Stimulated activated CD8-positive, alpha-beta memory T cell treated with anti-CD3 and anti-CD28 coated beads, Interleukin-15, amount 100 ng/mL, for 4 hours (primary cell): Measurements from ENCODE around the gene ADCY7.

Experiments
- DNase-seq, 2 donors: peaks; one replicate each; pipeline ENCODE4 v3.0.0-alpha.2; 2020; ENCODE audit warnings: low read depth in 2 of 2

Gene ADCY7

DNA sequence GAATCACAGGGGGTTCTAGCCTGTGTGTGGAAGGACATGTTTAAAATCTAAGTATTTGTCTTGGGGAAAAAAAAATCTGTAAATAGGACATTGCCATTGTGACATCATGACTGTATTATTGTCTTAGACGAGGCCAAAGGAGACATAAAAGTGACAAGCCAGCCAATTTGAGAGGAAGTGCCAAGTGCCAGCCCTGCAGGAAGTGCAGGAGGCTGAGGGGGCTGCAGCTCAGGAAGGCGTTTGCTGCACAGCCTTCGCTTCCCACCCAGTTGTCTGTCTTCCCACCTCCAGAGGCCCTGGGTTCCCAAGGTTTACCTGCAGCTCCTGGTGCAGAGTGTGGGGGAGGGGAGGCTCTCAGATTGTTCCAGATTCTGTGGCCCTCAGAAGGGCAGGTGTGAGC lies 1.3 kb downstream of the ADCY7 start:
- DNase-seq = no peak

DNA sequence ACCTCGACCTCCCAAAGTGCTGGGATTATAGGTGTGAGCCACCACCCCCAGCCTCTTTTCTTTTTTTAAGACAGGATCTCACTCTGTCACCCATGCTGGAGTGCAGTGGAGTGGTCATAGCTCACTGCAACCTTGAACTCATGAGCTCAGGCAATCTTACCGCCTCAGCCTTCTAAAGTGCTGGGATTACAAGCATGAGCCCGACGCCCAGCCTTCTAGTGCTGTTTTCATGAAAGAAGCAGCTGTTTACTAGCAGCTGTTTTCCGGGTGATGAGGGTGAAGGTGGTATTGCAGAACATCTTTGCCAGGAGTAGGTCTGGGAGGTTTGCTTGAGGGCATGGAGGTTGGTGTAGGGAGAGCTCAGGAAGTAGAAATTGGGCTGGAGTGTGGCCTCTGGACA lies 2.0 kb downstream of the ADCY7 start:
- DNase-seq = no peak

DNA sequence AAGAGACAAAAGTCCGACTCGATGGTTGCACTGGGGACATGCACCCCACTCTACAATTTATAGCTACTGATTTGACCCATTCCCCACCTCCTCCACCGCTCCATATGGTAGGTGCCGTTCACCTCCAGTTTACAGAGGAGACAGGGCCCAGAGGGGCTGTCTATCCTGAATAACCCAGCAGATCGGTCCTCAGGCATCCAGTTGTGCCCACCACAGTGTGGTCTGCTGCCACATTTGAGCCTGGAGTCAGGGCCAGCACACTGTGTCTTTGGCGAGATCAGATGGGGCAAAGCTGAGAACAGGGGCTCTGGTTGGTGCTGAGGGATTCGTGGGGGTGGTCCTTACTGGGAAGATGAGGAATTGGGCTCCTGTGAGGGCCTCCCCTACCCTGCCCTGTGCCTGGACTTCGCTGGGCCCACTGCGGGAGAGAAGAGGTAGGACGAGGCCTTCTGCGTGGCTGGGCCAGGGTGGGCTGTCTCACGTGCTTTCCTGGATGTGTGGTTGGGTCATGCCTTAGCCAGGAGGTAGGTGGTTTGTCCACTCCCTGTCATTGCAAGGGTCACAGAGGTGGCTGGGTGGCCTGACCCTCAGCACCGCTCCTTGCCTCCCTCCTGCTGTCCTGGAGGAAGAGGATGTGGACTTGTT lies 2.8 kb downstream of the ADCY7 start:
- no peak for DNase-seq

DNA sequence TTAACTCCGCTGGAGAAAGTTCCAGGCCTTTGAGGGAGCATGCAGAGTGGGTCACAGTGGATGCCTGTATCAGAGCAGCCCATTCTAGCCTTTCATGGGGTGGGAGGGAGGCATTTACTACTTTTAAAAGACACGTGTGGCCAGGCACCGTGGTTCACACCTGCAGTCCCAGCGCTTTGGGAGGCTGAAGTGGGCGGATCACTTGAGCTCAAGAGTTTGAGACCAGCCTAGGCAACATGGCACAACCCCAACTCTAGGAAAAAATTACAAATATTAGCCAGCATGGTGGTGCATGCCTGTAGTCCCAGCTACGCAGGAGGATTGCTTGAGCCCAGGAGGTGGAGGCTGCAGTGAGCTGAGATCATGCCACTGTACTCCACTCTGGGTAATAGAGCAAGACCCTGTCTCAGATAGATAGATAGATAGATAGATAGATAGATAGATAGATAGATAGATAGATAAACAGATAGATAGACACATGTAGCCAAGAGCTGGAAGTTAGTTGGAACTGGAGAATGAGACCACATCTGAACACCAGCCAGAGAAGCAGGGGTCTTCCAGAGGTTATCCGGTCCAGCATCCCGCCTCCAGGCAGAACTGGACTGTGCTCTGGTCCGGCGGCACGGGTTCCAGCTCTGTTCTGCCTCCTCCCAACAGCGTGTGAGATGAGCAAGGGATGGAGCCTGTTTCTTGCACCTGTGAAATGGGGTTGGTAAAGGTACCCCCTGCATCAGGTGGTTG lies 3.6 kb downstream of the ADCY7 start:
- no peak for DNase-seq

DNA sequence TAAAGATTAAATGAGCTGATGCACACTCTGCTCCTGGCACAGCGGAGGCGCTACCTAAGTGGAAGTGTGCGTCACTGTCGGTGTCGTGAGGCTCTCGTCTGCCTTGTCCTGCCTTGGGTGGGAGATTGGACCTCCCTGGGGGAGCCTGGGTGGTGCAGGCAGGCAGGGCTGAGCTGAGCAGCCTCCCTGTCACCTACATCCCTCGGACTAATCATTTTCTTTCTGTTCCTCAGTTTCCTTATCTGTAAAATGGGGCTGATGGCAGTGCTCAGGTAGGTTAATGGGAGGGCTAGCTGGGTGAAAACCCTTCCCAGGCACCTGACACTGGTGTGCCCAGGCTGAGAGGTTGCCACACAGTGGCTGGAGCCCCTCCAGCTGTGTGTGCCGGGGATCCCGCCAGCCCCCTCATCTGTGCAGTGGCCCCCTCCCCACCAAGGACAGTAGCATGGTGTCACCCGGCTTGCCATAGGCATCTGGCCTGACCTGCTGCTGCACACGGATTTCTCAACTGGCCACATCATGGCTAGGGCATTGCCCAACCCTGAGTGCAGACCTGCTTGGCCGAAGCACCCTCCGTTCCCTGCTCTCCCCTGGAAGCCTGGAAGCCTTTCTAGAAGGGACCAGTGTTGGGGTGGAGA lies 4.3 kb downstream of the ADCY7 start:
- no peak for DNase-seq

DNA sequence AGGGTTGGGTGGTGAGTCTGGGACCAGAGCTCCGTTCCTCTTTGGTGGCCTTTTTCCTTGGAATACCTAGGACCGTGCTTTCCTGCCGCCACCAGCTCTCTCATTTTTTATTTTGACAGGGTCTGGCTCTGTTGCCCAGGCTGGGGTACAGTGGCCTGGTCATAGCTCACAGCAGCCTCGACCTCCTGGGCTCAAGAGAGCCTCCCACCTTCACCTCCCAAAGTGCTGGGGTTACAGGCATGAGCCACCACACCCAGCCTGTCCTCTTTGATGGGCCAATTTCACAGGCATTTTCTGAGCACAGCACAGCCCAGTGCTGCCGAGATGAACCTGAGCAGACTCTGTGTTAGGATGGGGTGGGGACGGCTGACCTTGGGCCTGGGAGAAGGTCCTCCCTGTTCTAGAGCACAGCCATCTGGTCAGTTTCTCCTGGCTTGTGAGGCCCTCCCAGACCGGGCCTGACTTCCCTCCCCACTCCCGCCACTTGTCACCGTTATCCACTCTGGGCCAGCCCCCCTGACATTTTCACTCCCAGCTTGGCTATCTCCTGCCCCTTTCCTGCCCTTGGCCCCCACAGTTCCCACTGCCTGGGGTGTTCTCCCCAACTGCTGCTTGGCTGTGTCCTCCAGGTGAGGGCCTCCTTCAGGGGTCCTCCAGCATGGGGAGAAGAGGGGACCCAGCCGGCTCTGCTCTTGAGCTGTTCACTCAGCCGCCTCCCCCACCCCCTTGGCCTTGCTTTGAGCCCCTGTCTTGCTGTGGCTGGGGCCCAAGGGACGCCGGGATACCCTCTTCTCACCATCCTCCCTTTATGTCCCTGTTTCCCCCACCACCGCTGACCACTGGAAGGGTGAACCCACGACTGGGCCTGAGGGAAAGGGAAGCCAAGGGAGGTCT lies 5.0 kb downstream of the ADCY7 start:
- no peak for DNase-seq

DNA sequence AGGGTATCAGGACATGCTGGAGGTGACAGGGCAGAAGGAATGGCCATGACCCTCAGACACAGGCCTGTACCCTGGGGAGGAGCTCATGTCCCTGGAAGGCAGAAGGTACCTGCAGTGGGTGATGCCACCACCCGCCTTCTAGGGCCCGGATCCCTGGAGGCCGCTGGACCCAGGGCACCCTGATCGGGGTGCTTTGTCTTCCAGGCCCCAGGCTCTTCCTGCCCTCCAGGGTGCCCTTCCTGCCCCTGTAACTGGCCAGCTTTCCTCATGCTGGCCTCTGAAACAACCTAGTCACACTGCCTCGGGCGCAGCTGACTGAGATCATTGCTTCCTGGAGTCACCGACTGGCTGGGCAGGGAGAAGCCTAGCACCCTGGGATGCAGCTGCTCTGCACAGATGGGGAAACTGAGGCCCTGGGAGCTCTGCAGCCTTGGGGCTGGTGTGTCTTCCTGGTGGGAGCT lies 5.8 kb downstream of the ADCY7 start:
- DNase-seq = no peak

DNA sequence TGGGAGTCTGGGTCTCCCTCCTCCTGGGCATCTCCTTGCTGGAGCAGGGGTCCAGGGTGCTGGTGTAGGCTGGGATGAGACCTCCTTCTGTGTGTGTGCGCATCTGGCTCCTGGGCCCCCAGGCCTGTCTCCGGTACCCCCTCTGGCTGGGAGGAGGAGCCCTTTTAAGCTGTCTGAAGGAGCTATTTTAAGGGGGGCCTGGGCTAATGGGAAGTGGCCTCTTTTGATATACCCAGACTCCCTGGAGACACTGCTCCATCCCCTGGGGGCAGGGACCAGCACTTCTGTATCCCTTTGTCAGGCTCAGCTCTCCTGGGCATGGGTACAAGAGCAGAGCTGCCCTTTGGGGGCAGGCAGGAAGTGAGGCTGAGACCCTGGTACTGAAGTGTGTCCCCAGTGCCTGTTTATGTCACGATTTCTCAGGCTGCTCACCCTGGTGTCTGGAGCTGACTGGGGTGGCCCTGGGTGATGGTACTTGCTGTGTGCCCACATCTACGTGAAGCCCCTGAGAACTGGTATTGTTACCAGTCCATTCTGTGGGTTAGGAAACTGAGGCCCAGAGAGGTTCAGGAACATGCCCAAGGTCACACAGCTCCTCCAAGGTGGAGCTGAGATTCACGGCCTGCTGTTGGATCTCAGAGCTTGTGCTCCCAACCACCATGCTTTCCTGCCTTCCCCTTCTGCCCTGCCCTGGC lies 6.5 kb downstream of the ADCY7 start:
- DNase-seq = no peak

DNA sequence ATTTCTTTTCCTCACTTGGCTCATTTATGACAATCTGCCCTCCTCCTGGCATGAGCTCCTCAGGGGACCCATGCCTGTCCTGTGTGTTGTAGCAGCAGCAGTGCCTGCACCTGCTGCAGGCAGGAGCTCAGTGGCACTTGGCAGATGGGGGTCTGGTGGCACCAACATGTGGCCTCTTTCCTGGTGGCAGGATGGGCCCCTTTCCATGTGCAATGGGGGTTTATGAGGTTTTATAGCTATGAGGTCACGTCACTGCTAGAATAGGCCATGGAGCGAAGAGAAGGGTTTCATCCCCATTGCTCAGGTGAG lies 7.0 kb downstream of the ADCY7 start:
- DNase-seq = no peak

DNA sequence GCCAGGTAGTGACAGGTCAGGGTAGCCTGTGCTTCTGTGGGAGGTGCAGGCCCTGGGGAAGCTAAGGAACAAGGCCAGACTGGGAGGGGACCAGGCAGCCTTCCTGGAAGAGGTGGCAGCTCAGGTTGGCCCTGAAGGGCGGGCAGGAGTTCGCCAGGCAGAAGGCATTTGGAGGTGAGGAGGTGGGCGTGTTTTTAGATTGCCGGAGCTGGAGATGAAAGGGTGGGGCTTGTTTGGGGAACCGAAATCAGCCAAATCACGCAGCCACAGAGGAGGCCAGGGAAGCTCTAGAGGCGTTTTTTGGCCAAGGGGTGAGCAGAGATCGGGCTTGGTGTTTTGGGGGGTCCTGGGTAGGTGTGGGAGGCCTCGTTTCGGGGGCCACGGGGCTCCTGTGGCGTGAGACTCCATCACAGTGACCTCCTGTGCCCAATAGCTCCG lies 7.6 kb downstream of the ADCY7 start:
- no peak for DNase-seq

DNA sequence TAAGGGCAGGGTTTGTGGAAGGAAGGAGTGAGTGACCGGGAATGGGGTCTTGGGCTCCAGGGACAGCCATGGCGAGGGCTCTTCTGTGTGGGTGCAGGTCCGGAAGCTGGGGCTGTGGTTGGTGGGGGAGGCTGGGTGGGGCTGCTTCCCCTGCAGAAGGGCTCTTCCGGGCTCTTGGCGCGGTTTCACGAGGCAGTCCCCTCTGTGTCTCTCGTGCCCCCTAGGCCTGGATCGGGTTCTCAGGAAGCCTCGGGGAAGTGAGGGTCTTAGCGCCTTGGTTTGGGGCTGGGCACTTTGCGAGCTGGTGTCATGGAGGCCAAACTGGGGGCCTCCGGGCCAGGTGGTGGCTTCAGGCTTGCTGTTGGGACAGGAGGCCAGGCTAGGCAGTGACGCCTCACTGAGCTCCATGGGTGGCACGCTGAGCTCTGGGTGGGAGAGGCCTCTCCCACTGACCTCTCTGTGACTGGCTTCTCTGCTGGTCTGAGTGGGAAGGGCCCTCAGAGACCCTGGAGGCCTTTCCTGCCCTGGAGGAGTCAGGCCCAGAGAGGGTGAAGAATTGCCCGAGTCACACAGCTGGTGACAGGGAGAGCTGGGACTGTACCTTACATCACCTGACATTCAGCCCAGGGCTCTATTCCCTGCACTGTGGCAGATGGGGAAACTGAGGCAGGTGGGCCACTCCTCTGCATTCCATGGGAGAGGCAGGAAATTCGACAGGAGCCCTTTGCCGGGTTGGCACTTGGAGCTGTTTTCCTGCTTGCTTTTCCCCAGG lies 8.2 kb downstream of the ADCY7 start:
- DNase-seq = no peak

DNA sequence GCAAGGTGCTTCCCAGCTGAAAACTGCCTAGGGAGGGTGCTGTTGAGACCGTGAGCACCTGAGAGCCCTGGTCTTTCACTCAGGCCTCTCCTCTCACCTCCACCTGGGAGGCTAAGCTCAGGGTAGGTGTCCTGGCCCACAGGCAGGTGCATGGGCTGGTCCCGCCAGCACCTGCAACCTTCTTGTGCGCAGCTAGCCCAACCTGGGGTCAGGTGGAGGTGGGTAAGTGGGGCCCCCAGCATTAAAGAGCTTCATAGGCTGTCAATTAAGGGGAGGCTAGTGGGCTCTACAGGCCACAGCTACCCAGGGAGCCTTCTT lies 8.7 kb downstream of the ADCY7 start:
- no peak for DNase-seq

DNA sequence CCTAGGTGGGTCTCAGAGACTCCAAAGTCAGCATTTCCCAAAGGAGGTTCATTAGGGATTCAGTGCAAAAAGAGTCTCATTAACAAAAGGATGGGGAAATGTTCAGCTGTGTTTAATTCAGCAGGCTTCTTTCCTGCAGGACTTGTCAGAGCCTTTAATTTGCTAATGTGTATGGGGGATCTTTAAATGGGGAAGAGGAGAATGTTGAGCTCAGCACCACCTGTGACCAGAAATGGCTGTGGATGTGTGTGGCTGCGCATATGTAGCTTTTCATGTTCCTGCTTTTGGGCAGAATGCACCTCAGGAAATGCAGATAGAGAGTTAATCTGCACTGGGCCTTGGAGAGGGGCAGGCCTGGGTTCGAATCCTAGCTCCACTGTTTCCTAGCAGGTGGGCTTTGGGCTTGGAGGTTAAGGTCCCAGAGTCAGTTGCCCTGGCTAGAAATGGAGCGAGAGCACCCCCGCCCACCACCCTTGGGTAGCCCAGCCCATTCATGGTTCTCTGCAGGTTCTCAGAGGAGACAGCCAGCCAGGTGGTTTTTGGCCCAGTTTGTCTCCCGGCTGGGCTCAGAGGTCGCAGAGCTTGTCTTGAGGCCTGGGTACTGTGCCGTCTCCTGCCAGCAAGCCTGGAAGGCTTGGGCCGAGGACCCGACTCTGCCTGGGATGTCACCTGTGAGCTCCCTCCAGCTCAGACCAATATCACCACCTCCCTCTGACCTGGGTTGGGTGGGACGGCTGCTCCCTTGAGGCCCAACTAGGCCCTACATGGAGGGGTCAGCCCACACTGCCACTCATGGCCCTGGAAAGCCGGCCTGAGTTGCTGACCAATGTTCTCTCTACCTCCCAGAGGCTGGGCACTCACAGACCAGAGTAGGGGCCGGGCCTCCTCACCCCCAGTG lies 9.3 kb downstream of the ADCY7 start:
- DNase-seq = no peak

DNA sequence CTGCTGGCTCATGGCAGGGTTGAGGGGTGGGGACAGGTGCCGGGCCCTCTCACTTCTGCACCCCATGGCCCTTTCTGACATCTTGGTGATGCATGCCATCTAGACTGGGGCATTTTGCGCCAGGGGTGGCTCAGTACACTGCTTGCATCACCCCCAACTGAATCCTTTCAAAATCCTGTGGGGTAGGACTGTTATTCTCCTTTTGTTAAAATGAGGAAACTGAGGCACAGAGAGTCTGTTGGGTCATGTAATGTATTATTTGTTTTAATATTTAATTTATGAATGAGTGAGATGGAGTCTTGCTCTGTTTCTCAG lies 9.9 kb downstream of the ADCY7 start:
- no peak for DNase-seq

DNA sequence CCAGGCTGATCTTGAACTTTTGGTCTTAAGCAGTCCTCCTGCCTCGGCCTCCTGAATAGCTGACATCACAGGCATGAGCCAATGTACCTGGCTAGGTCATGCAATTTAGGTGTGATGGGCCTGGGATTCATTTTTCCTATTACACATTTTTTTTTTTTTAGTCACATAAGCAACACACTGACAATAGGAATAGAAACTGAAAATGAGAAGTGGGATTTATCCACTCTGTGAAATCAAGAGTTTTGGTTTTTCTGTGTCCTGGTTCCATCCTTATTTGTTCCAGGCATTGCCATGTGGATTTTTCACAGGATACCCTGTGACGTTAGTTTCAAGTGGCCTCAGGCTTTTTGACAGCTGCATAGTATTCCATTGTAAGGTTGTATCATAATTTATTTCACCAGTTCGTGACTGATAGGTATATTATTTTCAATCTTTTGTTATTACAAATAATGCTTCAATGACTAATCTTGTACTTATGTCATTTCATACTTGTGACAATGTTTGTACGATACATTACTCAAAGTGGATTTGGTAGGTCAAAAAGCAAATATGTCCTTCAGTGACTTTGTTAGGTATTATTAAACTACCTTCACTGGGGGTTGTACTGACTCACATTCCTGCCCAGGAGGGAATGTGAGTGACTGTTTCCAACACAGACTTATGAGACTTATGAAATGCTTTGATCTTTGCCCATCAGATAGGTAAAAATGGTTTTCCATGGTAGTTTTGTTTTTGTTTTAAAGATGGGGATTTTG lies 10.6 kb downstream of the ADCY7 start:
- DNase-seq = no peak

DNA sequence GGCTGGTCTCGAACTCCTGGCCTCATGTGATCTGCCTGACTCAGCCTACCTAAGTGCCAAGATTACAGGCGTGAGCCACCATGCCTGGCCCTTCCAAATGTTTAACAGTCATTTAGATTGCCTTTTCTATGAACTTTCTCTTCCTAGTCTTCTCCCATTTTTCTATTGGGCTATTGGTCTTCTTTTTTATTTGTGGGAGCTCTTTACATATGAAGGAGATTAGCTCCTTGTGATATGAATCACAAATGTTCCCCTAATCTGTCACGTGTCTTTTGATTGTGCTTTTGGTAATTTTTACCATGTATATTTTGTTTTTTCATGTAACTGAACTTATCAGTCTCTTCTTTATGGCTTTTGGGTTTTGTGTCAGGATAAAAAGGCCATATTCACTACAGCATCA lies 11.9 kb downstream of the ADCY7 start:
- no peak for DNase-seq

DNA sequence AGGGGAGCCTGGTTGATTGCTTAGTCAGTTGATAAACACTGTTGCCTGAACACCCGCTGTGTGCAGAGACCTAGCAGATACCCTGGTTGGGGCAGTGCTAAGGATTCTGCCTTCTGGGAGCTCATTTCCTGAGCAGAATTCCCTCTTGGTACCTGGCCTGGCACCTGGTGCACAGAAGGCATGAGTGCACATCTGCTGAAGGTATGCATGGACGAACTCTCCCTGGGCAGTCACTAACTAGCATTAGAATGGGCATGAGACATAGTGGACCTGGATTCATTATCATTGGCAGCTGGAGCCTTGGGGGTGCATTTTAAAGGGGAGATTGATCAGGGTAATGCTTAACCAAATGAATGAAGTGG lies 13.1 kb downstream of the ADCY7 start:
- DNase-seq = no peak

DNA sequence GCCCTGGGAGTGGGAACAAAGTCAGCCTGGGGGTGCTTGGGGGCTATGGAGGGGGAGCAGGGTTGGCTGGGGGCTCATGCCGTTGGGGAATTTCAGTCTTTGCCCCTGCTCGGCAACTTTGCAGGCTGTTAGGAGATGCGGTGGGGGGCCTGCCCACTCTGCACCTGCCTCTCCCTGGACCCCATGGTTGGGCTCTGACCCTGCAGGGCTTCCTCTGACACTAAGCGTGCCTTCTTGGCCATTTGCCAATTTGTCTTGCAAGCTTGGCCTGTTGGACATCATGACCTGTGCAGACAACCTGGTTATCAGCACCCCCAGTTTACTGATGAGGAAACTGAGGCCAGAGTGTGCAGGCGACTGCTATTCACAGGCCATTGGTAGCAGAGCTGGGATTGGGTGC lies 14.6 kb downstream of the ADCY7 start:
- no peak for DNase-seq

DNA sequence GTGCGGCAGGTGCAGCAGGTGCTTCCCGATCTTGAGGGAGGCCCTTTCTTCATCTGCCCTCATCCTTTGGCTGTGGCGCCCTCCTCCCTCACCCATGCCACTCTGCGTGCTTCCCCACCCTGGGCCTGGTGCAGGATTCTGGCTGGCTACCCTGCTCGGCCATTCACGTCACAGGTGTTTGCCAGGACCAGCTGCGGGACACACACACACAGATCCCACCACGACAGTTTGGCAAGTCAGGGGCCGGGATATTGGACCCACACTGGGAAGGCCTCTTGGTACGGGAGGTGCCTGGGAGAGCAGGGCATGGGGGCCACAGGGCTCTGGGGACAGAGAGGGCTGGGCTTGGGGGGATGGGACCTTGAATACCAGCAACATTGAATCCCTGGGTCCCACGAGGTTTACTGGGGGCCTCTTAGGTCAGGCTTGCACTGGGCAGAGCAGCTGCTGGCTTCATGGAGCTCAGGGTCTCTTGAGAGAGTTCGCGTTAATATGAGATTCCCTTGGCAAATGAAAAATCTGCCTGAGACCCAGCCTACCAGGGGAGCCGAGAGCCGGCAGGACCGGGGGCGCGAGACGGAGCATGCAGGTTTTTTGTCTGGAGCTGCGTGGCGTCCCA lies 15.1 kb downstream of the ADCY7 start:
- DNase-seq = no peak
